Stimulated activated CD8-positive, alpha-beta memory T cell treated with anti-CD3 and anti-CD28 coated beads, Interleukin-2, amount 100 ng/mL, for 1 hour (primary cell): Measurements from ENCODE around the gene RNF167.
"Not testable (repeated sequence)": the region's sequence is repeated elsewhere in the genome, so short reads cannot be mapped to it uniquely, and the experiment has no call there.

Experiments used
- DNase-seq, 2 donors: peaks; one replicate each; pipeline ENCODE4 v3.0.0-alpha.2; 2020; ENCODE audit warnings: low read depth in 2 of 2

The RNF167 gene

DNA sequence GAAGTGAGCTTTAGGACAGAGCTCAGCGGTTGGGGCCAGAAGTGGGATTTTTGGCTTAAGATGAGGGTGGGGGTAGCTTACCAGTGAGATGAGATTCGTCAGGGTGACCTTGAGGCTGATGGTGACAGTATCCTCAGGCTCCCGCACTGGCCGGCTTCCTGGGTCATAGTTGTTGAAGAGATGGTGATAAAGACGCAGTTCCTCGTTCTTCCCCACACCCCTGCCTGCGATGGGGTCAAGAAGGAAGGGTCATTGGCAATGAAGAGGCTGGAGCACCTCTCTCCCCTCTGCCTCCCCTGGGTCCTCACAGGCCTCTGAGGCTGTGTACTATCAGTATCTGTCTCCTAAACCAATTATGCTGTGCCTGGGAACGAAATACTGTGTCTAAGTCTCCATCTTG, 37.5 kb upstream of the RNF167 start:
- DNase-seq: no peak

DNA sequence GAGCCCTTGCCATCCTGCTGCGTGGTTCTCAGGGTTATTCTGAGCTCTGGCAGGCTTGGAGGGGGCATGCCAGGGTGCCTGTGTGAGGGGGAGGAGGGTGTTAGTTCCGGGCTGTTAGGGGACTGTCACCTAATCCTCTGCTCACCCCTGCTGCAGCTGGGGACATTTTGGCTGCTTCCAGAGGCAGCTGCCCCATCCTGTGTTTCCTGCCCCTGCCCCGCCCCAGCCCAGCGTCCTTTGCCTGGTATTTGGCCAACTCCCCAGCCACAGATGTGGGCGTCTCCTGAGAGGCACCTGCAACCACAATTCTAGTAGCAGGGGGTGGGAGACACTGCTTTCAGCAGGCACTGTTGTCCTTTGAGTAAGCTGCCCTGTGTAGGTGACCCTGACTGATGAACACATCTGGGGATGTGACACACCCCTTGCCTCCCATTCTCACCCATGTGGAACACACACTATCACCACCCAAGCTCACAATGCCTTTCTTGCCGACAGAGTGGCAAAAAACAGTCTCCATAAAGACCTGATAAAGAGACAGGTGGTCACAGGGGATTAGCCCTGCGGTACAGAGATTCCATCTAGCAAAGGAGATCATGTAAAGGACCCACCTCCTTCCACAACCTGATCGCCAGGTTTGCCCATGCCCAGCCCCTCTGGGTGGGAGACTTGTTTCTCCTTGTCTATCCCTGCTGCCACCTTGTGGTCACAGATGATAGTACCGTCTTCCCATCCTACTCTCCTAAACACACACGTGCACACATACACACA, 36.8 kb upstream of the RNF167 start, which contains the start of gene CHRNE:
TSS of gene CHRNE (minus strand) at position 48 of the 768 bp plus-strand sequence. CDS start at position 13, 35 bp downstream.
- peak; percentile 39 to 62 for DNase-seq

DNA sequence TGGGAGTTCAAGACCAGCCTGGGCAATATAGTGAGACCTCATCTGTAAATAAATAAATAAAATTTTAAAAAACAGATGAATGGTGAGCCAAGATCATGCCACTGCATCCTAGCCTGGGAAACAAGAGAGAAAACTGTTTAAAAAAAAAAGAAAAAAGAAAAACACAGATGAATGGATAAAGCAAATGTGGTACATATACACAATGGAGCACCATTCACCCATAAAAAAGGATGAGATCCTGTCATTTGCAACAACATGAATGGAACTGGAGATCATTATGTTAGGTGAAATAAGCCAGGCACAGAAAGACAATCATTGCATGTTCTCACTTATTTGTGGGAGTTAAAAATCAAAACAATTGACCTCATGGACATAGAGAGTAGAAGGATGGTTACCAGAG, 33.4 kb upstream of the RNF167 start:
- not testable (repeated sequence) for DNase-seq

DNA sequence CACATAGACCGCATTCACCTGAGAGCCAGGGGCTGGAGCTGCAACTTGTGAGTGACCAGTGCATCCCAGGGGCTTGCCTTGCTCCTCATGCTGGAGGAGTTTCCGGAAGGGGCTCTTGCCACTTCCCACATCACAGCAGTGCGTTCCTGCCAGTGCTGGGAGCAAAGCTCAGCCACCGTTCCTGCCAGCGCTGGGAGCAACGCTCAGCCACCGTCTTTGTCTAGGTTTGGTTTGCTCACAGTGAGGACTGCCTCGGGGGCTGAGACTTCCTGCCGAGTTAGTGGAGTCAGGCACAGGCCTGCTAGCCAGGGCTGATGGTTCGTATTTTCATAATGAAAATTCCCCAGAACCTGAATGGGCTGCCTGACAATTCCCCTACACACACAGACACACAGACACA, 31.8 kb upstream of the RNF167 start:
- no peak for DNase-seq

DNA sequence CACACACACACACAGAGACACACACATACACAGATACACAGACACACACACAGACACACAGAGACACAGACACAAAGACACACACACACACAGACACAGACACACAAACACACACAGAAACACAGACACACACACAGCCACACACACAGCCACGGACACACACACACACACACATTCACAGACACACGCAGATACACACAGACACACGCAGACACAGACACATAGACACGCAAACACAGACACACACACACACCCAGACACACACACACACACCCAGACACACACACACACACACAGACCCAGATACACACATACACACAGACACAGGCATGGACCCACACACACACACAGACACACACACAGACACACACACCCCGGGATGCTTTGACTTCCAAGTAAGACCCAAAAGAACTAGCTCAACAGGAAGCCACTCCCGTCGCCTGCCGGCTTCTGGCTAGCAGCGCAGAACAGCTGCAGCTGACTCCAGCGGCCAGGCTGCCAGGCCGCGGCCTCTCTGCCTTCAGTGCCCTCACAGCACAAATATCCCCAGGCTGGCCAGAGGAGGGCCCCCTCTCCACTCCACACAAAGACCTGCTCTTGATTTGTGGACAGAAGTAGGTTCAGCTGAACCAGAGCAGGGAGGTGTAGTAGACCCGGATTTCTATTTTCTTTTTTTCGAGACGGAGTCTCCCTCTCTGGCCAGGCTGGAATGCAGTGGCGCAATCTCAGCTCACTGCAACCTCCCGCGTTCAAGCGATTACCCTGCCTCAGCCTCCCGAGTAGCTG, 31.2 kb upstream of the RNF167 start:
- DNase-seq: peak in 1 of 2 donors; percentile 54

DNA sequence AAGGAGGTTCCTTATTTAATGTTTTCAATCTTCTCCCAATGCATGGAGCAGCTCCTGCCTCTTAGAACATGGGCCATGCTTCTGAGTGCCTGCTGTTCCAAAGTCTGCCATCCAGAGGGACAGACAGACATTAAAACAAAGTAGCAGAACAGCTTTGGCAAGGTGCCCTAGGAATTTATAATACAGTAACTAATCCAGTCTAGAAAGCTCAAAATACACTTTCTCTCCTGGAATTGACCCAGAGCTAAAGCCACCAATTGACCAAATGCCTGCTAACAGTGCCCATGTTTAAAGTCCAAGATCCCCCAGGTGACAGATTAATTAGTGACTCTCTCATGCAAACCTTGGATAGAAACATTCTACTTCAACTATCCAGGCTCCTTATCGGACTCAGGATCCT, 26.1 kb upstream of the RNF167 start:
- no peak for DNase-seq

DNA sequence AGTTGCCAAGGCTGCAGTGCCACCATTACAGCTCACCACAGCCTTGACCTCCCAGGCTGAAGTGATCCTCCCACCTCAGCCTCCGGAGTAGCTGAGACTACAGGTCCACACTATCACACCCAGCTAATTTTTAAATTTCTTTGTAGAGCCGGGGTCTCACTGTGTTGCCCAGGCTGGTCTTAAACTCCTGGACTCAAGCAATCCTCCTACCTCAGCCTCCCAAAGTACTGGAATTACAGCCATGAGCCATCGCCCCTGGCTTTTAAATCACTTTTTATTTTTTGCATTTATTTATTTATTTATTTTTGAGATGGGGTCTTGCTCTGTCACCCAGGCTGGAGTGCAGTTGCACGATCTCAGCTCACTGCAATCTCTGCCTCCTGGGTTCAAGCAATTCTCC, 25.5 kb upstream of the RNF167 start:
- DNase-seq: not testable (repeated sequence)

DNA sequence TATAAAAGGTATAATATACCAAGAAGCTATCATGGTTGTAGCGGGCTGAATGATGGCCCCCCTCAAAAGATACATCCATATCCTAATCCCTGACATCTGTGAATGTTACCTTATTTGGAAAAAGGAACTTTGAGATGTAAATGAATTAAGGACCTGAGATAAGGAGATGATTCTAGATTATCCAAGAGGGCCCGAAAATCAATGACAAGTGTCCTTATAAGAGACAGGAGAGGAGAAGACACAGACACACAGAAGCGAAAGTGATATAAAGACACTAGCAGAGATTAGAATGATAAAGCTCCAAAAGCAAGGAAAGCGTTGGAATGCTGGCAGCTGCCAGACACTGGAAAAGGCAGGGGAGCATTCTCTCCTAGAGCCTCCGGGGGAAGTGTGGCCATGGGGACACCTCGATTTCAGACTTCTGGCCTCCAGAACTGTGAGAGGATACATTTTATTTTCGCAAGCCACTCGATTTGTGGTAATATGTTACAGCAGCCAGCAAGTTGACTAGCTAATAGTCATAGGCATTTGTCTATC, 20.5 kb upstream of the RNF167 start:
- DNase-seq: no peak

DNA sequence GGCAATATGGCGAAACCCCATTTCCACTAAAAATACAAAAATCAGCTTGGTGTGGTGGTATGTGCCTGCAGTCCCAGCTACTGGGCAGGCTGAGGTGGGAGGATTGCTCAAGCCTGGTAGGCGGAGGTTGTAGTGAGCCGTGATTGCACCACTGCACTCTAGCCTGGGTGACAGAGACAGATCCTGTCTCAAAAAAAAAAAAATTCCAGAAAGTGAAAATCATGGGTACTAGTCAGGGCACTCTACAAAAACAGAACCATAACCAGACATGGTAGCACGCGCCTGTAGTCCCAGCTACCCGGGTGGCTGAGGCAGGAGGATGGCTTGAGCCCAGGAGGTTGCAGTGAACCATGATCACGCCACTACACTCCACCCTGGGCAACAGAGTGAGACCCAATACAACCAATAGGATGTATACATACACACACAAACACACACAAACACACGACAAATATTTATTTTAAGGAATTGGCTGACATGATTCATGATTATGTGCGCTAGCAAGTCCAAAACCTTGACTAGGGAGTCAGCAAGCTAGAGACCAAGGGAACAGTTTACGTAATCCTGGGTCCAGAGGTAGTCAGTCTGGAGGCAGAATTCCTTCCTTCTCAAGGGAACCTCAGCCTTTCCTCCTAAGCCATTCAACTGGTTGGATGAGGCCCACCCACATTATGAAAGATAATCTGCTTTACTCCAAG, 19.6 kb upstream of the RNF167 start:
- no peak for DNase-seq

DNA sequence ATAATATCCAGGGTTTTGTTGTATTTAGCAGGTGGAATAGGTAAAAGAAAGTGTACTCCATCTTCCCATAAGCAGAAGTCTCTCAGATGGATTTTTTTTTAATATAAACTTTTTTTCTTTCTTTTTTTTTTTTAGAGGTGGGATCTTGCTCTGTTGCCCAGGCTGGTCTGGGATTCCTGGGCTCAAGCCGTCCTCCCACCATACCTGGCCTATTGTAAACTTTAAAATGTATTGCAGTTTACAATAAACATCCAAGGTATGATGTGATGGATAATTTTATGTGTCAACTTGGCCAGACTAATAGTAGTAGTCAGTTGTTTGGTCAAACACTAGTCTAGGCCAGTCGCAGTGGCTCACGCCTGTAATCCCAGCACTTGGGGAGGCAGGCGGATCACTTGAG, 18.7 kb upstream of the RNF167 start:
- no peak for DNase-seq

DNA sequence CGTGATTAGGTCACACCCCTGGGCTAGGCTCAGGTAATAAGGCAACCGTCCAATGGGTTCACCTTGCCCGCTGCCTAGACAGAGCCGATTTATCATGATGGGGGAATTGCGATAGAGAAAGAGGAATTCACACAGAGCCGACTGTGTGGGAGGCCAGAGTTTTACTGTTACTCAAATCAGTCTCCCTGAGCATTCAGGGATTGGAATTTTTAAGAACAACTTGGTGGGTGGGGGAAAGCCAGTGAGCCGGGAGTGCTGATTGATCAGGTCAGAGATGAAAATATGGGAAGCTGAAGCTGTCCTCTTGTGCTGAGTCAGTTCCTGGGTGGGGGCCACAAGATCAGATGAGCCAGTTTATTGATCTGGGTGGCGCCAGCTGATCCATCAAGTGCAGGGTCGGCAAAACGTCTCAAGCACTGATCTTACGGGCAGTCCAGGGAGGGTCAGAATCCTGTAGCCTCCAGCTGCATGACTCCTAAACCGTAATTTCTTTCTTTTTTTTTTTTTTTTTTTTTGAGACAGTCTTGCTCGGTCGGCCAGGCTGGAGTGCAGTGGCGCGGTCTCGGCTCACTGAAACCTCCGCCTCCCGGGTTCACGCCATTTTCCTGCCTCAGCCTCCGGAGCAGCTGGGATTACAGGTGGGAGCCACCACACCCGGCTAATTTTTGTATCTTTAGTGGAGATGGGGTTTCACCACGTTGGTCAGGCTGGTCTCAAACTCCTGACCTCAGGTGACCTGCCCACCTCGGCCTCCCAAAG, 13.3 kb upstream of the RNF167 start:
- DNase-seq: not testable (repeated sequence)

DNA sequence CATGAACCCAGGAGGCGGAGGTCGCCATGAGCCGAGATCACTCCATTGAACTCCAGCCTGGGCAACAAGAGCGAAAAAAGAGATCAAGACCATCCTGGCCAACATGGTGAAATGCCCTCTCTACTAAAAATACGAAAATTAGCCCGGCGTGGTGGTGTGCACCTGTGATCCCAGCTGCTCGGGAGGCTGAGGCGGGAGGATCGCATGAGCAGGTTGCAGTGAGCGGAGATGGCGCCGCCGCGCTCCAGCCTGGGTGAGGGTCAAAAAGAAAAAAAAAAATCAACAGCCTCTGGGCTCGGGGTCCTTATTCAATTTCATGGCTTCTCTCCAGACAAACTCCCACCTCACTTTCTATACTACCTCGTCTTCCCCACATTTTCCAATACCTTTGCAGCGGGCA, 11.2 kb upstream of the RNF167 start:
- no peak for DNase-seq

DNA sequence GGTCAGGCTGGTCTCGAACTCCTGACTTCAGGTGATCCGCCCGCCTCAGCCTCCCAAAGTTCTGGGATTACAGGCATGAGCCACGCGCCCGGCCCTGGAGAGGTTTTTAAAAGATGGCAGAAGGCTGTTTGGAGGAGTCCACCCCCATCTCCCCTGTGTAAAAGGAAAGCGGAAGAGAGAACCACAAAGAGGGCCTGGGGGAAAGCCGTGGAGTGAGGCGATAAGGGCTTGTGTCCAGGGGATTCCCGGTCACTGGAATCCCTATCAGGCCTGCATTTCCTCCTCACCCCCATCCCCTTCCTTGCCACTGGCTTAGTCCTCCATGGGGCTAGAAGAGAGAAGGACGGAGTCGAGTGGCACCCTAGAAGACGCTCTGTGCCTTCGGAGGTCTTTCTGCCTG, 8.1 kb upstream of the RNF167 start, which contains the start of gene GP1BA:
TSS of gene GP1BA (plus strand) at position 315 of the 400 bp plus-strand sequence. CDS start 328 bp downstream, outside the sequence.
- no peak for DNase-seq

DNA sequence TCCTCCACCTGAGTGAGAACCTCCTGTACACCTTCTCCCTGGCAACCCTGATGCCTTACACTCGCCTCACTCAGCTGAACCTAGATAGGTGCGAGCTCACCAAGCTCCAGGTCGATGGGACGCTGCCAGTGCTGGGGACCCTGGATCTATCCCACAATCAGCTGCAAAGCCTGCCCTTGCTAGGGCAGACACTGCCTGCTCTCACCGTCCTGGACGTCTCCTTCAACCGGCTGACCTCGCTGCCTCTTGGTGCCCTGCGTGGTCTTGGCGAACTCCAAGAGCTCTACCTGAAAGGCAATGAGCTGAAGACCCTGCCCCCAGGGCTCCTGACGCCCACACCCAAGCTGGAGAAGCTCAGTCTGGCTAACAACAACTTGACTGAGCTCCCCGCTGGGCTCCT, 7.3 kb upstream of the RNF167 start:
- DNase-seq: no peak

DNA sequence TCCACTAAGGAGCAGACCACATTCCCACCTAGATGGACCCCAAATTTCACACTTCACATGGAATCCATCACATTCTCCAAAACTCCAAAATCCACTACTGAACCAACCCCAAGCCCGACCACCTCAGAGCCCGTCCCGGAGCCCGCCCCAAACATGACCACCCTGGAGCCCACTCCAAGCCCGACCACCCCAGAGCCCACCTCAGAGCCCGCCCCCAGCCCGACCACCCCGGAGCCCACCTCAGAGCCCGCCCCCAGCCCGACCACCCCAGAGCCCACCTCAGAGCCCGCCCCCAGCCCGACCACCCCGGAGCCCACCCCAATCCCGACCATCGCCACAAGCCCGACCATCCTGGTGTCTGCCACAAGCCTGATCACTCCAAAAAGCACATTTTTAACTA, 6.4 kb upstream of the RNF167 start:
- DNase-seq: no peak

DNA sequence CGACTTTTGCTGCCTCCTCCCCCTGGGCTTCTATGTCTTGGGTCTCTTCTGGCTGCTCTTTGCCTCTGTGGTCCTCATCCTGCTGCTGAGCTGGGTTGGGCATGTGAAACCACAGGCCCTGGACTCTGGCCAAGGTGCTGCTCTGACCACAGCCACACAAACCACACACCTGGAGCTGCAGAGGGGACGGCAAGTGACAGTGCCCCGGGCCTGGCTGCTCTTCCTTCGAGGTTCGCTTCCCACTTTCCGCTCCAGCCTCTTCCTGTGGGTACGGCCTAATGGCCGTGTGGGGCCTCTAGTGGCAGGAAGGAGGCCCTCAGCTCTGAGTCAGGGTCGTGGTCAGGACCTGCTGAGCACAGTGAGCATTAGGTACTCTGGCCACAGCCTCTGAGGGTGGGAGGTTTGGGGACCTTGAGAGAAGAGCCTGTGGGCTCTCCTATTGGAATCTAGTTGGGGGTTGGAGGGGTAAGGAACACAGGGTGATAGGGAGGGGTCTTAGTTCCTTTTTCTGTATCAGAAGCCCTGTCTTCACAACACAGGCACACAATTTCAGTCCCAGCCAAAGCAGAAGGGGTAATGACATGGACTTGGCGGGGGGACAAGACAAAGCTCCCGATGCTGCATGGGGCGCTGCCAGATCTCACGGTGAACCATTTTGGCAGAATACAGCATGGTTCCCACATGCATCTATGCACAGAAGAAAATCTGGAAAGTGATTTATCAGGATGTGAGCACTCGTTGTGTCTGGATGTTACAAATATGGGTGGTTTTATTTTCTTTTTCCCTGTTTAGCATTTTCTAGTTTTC, 5.7 kb upstream of the RNF167 start:
- no peak for DNase-seq

DNA sequence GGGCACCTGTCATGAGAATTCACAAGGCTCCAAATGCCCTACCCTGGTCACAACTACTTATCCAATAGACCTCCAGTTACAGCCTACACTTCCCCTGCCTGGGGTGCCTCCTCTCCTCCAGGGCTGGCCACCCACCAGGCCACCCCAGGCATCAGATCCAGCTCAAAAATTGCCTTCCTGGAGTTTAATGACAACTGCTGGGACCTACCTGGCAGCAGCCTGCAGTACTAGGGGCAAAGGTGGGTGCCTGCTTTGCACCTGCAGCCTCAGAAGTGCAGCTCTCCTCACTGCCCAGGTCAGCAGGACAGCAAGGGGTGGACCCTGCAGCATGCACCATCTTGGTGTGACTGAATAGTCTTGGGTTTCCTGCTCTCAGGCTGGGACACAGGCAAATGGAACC, 4.4 kb upstream of the RNF167 start:
- DNase-seq: no peak

DNA sequence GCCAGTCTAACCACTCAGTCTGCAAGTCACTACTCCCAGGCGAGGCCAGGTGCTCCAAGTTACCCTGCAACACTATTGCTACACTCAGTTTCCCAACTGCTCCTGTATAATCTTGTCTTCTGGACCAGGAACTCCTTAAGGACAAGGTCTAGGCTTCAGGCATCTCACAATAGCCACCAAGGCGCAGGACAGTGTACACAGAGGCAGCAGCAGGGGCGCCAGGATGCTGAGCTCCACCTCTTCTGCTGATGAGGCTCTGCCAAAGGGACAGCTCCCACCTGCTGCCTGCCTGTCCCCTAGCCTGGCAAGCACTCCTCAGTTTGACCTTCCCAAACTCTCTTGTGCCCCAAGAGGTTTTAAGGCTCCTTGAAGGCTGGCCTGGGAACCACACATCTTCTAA, 3.6 kb upstream of the RNF167 start:
- no peak for DNase-seq

DNA sequence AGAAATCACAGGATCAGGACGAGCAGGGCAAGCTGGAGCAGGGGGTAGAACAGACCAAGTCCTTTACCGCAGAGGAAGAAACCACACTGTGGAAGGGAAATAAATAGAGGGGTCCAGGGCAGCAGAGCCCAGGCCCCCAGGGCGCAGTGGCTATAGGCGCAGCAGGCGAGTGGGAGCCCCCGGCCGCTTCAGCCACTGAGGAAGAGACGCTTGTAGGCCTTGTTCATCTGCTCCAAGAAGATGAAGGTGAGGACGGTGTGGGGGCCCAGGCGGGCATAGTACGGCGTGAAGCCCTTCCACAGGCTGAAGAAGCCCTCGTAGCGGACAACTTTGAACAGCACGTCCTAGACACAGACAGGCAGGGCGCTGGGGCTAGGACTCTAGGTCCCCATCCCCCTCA, 2.5 kb upstream of the RNF167 start:
- no peak for DNase-seq

DNA sequence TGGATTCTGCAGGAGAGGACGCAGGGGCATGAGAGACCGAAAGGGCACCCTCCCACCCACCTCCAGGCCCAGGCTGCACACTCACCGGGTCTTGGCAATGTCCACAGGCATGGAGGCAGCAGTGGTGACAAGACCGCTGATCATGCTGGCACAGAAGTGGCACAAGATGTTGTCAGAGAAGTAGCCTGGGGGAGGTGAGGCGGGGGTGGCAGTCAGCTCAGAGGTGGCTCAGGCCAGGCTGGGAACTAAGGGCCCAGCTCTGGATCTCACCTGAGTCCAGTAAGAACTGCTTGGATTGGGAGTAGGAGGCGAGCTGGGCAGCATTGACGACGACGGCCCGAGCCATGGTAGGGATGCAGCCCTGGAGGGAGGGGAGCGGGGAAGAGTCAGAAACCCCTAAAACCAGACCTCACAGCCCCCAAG, 2.0 kb upstream of the RNF167 start:
- no peak for DNase-seq
